ENCODE results near the gene SLC9A3. TPM values are rescaled to one million over a fixed set of nuclear protein-coding genes. Genes with fewer than 3 reads are reported as not detected.
A peak's percentile ranks its signal among the peaks of the same experiment; 100 is the strongest.
"Not testable (repeated sequence)": the region's sequence is repeated elsewhere in the genome, so short reads cannot be mapped to it uniquely, and the experiment has no call there.

The SLC9A3 gene
- total and polyA plus RNA-seq, 8 donors = 2.7 to 142 (median 14.9) TPM

DNA sequence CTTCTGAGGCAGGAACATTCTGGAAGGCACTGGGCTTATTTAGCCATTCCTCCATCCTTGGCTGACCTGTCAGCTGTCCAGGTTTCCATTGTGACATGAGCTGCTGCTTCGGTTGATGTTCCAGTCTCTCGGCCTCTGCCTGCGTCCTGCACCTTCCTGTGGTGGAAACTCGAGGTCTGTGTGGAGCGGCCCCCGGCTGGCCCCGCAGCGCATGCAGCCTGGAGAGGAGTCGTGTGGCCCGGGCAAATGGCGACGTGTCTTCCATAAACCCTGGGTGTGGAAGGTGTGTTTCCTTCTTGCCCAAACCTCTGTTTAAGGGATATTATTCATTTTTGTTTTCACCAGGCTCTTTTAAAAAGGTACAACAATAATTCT lies 36.5 kb upstream of the SLC9A3 start:
- peaks cover 0 to 10% (median 1%) of the 10 kb centered on the region in 4 donors for H3K4me1 ChIP-seq
- intact Hi-C loops (cut with DNase I; ENCODE audit: low total_unique reads) = no loop called here
- H3K4me3 ChIP-seq = no peak overlapping the region
- no peak overlapping the region for H3K27ac ChIP-seq
- no peaks in the 10 kb centered on the region for H3K9me3 ChIP-seq
- WGBS, 5 donors = 66 to 80% (median 76%) methylated on average over 12 of the region's 12 CpGs
- H3K27me3 ChIP-seq = peaks cover 1 to 42% (median 16%) of the 10 kb centered on the region in 3 donors
- no peaks in the 10 kb centered on the region for H3K36me3 ChIP-seq
- TF ChIP-seq POLR2AphosphoS5 (IDR thresholded peaks at IDR 0.05) = no peak
- no peak for TF ChIP-seq POLR2A (IDR thresholded peaks at IDR 0.05)
- TF ChIP-seq, protein P1, sequence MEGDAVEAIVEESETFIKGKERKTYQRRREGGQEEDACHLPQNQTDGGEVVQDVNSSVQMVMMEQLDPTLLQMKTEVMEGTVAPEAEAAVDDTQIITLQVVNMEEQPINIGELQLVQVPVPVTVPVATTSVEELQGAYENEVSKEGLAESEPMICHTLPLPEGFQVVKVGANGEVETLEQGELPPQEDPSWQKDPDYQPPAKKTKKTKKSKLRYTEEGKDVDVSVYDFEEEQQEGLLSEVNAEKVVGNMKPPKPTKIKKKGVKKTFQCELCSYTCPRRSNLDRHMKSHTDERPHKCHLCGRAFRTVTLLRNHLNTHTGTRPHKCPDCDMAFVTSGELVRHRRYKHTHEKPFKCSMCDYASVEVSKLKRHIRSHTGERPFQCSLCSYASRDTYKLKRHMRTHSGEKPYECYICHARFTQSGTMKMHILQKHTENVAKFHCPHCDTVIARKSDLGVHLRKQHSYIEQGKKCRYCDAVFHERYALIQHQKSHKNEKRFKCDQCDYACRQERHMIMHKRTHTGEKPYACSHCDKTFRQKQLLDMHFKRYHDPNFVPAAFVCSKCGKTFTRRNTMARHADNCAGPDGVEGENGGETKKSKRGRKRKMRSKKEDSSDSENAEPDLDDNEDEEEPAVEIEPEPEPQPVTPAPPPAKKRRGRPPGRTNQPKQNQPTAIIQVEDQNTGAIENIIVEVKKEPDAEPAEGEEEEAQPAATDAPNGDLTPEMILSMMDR (IDR thresholded peaks at IDR 0.05) = no peak
- TF ChIP-seq EP300 (IDR thresholded peaks at IDR 0.05) = no peak
- no peak for DNase-seq

DNA sequence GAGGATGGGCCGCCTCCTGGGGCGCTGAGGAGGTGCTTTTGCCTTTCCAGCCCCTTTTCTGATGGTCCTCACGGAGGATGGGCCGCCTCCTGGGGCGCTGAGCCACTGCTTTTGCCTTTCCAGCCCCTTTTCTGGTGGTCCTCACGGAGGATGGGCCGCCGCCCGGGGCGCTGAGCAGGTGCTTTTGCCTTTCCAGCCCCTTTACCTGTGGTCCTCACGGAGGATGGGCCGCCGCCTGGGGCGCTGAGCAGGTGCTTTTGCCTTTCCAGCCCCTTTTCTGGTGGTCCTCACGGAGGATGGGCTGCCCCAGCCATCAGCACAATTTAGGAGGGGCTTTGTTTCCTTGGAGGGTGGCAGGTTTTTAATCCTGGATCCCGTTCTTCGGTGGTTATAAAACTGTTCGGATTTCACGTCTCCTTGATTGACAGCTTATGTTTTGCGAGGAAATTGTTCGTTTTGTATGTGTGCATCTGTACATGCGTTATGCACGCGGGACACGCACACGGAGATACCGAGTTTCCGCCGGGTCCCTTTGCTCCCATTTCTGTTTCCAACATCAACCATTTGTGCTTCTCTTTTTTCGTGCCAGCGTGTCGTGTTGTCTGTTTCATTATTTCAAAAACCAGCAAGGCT lies 34.7 kb upstream of the SLC9A3 start:
- intact Hi-C loops (cut with DNase I; ENCODE audit: low total_unique reads) = no loop called here
- TF ChIP-seq EP300 (IDR thresholded peaks at IDR 0.05) = no peak
- no peak for TF ChIP-seq POLR2AphosphoS5 (IDR thresholded peaks at IDR 0.05)
- TF ChIP-seq, protein P1 (IDR thresholded peaks at IDR 0.05) = no peak
- TF ChIP-seq POLR2A (IDR thresholded peaks at IDR 0.05) = no peak
- no peaks in the 10 kb centered on the region for H3K36me3 ChIP-seq
- DNase-seq = no peak
- peaks cover 0 to 27% (median 7%) of the 10 kb centered on the region in 3 donors for H3K27me3 ChIP-seq
- H3K4me3 ChIP-seq = no peak overlapping the region
- H3K9me3 ChIP-seq = no peaks in the 10 kb centered on the region
- no peak overlapping the region for H3K27ac ChIP-seq
- 82 to 91% (median 89%) methylated on average over 30 to 32 of the region's 32 CpGs for WGBS, 5 donors
- H3K4me1 ChIP-seq = peaks cover 0 to 8% (median 0%) of the 10 kb centered on the region in 4 donors

DNA sequence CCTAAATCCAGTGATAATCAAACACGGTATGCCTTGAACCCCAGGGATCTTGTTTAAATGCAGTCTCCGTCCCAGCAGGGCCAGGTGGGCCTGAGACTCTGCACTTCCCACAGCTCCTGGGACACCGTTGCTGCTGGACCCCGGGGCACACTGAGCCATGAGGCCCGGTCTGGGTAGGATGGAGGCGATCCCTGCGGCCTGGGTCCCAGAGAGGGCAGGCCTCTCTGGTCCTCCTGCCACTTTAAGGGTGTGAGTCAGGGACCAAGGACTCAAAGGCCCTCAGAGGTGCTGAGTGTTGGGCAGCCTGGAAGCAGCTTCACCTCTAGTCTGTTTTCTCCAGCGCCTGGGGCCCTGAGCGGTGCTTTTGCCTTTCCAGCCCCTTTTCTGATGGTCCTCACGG lies 34.1 kb upstream of the SLC9A3 start:
- no peak overlapping the region for H3K4me3 ChIP-seq
- 91 to 96% (median 94%) methylated on average over 6 to 10 of the region's 10 CpGs for WGBS, 5 donors
- H3K9me3 ChIP-seq = no peaks in the 10 kb centered on the region
- peaks cover 0 to 8% (median 0%) of the 10 kb centered on the region in 4 donors for H3K4me1 ChIP-seq
- H3K36me3 ChIP-seq = no peaks in the 10 kb centered on the region
- H3K27ac ChIP-seq = no peak overlapping the region
- peaks cover 0 to 27% (median 7%) of the 10 kb centered on the region in 3 donors for H3K27me3 ChIP-seq
- TF ChIP-seq POLR2A (IDR thresholded peaks at IDR 0.05) = no peak
- no peak for TF ChIP-seq POLR2AphosphoS5 (IDR thresholded peaks at IDR 0.05)
- TF ChIP-seq, protein P1 (IDR thresholded peaks at IDR 0.05) = no peak
- no peak for TF ChIP-seq EP300 (IDR thresholded peaks at IDR 0.05)
- no peak for DNase-seq
- intact Hi-C loops (cut with DNase I; ENCODE audit: low total_unique reads) = no loop called here

DNA sequence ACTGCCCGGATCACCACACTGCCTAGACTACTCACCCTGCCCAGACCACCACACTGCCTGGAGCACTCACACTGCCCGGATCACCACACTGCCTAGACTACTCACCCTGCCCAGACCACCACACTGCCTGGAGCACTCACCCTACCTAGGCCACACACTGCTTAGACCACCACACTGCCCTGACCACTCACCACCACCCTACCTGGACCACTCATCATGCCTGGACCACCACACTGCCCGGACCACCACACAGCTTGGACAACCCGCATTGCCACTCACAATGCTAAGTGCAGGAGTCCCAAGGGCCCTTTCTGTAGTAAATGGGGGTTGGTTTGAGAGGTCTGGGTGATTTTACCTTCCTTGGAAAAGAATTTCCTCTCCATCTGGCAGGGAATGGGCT lies 33.7 kb upstream of the SLC9A3 start:
- H3K9me3 ChIP-seq; H3K27ac ChIP-seq; H3K4me3 ChIP-seq; H3K36me3 ChIP-seq; DNase-seq; intact Hi-C loops (cut with DNase I; ENCODE audit: low total_unique reads); H3K4me1 ChIP-seq: not testable (repeated sequence)
- H3K27me3 ChIP-seq = peaks cover 0 to 27% (median 7%) of the 10 kb centered on the region in 3 donors
- WGBS, 5 donors = 94 to 100% (median 97%) methylated on average over 3 to 4 of the region's 4 CpGs

DNA sequence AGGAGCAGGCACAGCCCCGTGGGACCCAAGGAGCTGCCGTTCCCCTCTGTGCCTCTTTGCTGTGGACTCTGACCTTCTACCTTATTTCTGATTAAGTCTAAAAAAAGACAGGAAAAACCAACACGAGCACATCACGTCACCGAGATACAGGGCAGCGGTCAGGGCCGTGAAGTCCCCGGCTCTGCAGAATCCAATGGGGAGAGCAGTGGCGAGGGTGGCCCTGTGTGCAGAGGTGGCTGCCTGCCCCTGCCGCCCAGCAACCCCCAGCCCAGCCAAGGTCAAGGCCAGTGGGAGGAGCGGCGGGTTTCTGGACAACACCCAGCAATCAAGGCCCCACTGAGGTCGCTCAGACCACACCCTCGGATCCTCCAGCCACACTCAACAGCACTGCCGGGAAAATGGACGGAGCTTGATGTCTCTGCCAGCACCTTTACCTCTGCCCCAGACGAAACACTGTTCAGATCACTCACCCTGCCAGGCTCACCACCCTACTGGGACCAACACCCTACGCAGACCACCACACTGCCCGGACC lies 32.7 kb upstream of the SLC9A3 start:
- peaks cover 0 to 28% (median 7%) of the 10 kb centered on the region in 3 donors for H3K27me3 ChIP-seq
- H3K4me3 ChIP-seq = no peak overlapping the region
- H3K9me3 ChIP-seq = no peaks in the 10 kb centered on the region
- H3K36me3 ChIP-seq = no peaks in the 10 kb centered on the region
- TF ChIP-seq POLR2AphosphoS5 (IDR thresholded peaks at IDR 0.05) = peak in 1 of 3 donors; percentile 35
- TF ChIP-seq, protein P1 (IDR thresholded peaks at IDR 0.05) = no peak
- 29 to 65% (median 46%) methylated on average over 17 to 19 of the region's 19 CpGs for WGBS, 5 donors
- peak overlapping the region in 3 of 5 donors; percentile 18 to 66 (median 40) for H3K27ac ChIP-seq
- intact Hi-C loops (cut with DNase I; ENCODE audit: low total_unique reads) = no loop called here
- DNase-seq = peak; percentile 57 to 74
- peaks cover 0 to 8% (median 0%) of the 10 kb centered on the region in 4 donors for H3K4me1 ChIP-seq
